Activated naive CD4-positive, alpha-beta T cell treated with anti-CD3 and anti-CD28 coated beads for 36 hours (primary cell): ENCODE results near the gene KCND3. TPM values are rescaled to one million over a fixed set of nuclear protein-coding genes. Genes with fewer than 3 reads are reported as not detected.

Source experiments
- CTCF ChIA-PET: fragments of 350-600 bp; sonication (Branson Sonifier 250); formaldehyde crosslinking; loops from one replicate; lab custom pipeline; 2021; ENCODE audit warnings: antibody characterized with exemption; lab: Charles Lee
- DNase-seq: peaks from one replicate; pipeline ENCODE4 v3.0.0-alpha.2; 2020
- H3K27ac Mint-ChIP-seq: one replicate; pipeline ENCODE4 v1.8.0; 2021; ENCODE audit warnings: mild to moderate bottlenecking, mixed read lengths
- H3K27me3 Mint-ChIP-seq: one replicate; pipeline ENCODE4 v1.8.0; 2021; ENCODE audit warnings: low read depth, mixed read lengths
- H3K36me3 Mint-ChIP-seq: one replicate; pipeline ENCODE4 v1.8.0; 2021; ENCODE audit warnings: low read depth, mixed read lengths
- H3K4me1 Mint-ChIP-seq: one replicate; pipeline ENCODE4 v1.8.0; 2021; ENCODE audit warnings: low read depth, mixed read lengths
- H3K4me3 Mint-ChIP-seq: one replicate; pipeline ENCODE4 v1.8.0; 2021; ENCODE audit warnings: mild to moderate bottlenecking, moderate library complexity, mixed read lengths
- H3K9me3 Mint-ChIP-seq: one replicate; pipeline ENCODE4 v1.8.0; 2021; ENCODE audit warnings: mixed read lengths
- intact Hi-C: fragments of 100-400 bp; cut with micrococcal nuclease; formaldehyde crosslinking; loops from one replicate; pipeline ENCODE4 v1.15.1; 2023
- total RNA-seq, 2 experiments: library from RNA; stranded (reverse); gene quantifications; one replicate each; pipeline ENCODE4 v1.2.3, GENCODE V29; 2021

Gene KCND3
- total RNA-seq, 2 experiments from 2014 or later: not detected

- H3K36me3 Mint-ChIP-seq: no peaks in the 10 kb centered on the region
- no peak overlapping the region for H3K27ac Mint-ChIP-seq
- H3K27me3 Mint-ChIP-seq: peaks cover 19% of the 10 kb centered on the region
- H3K9me3 Mint-ChIP-seq: no peaks in the 10 kb centered on the region
- H3K4me3 Mint-ChIP-seq: no peak overlapping the region
- CTCF ChIA-PET: no interaction called here
- DNase-seq: no peak
- H3K4me1 Mint-ChIP-seq: no peaks in the 10 kb centered on the region
- intact Hi-C loops: no loop called here
Measured at GRCh38 chr1:111965781-111966443, 23.6 kb downstream of the KCND3 start.

DNA sequence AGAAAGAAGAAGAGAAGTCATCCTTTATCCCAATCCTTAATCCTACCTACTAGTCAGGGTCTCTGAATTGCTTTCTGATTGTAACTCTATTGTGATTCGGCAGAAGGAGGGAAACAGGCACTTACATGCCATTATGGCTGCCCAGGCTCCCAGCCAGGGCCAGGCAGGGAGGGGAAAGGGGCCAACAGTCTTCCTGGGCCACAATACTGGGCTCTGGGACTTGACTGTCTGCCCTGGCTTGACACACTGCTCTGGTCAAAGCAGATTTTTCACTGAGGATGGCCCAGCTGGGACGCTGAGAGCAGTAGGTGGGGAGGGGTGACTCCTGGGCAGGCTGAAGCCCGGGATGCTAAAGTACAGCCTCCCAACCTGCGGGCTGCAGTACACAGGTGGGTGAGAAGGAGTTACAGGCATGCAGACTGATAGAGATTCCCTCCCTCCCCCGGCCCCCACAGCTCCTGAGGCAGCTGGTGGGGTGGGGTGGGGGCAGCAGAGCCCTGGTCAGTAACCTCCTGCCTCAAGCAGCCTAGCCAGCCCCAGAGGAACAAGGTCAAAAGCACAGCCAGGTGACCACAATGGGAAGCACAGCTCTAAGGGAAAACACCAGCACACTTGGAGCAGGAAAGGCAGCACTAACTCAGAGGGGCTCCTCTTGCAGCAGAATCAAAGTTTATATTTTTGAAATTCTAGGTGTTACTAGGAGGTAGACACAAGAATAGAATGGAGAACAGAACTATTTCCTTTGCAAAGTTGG lies 25.3 kb downstream of the KCND3 start:
- intact Hi-C loops: no loop called here
- H3K27me3 Mint-ChIP-seq: peaks cover 24% of the 10 kb centered on the region
- no peaks in the 10 kb centered on the region for H3K4me1 Mint-ChIP-seq
- H3K4me3 Mint-ChIP-seq: no peak overlapping the region
- DNase-seq: no peak
- no peaks in the 10 kb centered on the region for H3K9me3 Mint-ChIP-seq
- no peaks in the 10 kb centered on the region for H3K36me3 Mint-ChIP-seq
- CTCF ChIA-PET: no interaction called here
- no peak overlapping the region for H3K27ac Mint-ChIP-seq

DNA sequence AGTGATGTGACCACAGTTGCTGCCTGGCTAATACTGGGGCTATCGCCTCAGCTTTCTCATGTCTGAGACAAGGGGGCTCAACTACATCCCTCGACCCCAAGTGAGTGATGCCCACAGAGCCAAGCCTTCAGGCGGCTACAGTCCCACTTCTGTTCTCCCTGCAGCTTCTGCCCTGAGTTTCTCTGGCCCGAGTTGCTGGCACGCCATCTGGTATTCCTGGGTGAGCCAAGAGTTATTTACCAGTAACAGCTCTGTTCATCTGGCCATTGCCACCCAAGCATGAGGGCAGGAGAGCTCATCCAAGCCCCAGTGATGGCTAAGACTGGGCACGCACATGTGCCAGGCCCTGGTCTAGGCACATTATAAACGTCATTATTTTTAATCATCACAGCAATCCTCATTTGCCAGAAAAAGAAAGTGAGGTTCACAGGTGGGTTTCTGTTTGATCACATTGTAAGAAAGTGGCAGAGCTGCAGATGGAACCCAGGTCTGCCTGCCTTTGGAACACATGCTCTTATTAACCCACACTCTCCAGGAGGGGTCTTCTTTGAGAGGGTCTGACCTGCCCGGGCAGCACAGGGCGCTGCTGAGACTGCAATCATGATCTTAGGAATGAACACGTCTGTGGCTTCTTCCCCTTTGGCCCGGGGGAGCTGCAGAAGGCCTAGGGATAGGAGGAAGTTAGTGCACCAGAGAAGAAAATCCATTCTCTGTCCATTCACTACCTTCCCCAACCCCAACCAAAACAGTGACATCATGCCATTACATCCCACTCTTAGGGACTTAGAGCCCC lies 27.5 kb downstream of the KCND3 start:
- H3K4me3 Mint-ChIP-seq: no peak overlapping the region
- H3K9me3 Mint-ChIP-seq: no peaks in the 10 kb centered on the region
- no peaks in the 10 kb centered on the region for H3K36me3 Mint-ChIP-seq
- DNase-seq: no peak
- intact Hi-C loops: no loop called here
- no peak overlapping the region for H3K27ac Mint-ChIP-seq
- H3K4me1 Mint-ChIP-seq: no peaks in the 10 kb centered on the region
- CTCF ChIA-PET: no interaction called here
- H3K27me3 Mint-ChIP-seq: peaks cover 26% of the 10 kb centered on the region

DNA sequence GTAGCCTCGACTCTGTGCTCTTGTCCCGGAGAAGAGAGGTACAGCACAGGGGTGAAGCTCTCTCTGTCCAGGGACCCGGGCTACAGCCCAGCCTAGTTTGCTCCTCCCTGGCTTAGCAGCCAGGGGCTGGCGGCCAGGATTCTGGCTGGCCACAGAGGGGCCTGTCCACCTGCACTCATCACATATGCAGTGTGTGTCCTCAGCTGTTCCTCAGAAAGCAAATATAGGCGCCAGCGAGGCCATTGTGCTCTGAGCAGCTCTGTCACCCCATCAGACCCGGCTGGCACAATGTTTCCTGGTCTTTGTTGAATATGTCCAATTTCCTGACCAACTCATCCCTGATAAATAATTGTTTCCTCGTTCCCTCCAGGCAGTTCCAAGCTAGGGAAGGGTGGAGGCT lies 28.5 kb downstream of the KCND3 start:
- CTCF ChIA-PET: no interaction called here
- Mint-ChIP-seq H3K9me3 (no peaks in the 10 kb centered on the region), H3K4me1 (no peaks in the 10 kb centered on the region), H3K36me3 (no peaks in the 10 kb centered on the region), H3K27ac (no peak overlapping the region), H3K4me3 (no peak overlapping the region), H3K27me3 (peaks cover 25% of the 10 kb centered on the region)
- no peak for DNase-seq
- intact Hi-C loops: no loop called here

DNA sequence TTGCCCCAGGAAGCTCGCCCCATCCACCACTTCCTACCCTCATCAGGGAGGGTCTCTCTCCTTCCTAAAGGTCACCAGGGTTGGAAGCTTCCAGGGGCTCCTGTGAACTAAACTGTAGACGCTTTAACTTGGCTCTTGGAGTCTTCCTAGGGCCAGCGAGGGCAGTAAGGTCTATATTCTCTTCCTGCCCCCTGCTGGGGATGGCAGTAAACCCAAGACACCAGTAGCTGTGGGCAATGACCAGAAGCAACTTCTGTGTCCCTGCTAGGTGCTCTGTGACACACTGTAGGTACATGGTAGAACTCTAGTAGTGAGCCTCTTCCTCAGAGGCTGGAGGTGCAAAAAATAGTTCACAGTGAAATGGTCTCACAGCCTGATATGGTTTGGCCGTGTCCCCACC lies 30.0 kb downstream of the KCND3 start:
- peaks cover 20% of the 10 kb centered on the region for H3K27me3 Mint-ChIP-seq
- H3K4me1 Mint-ChIP-seq: no peaks in the 10 kb centered on the region
- no peak overlapping the region for H3K27ac Mint-ChIP-seq
- no peak for DNase-seq
- CTCF ChIA-PET: no interaction called here
- no peaks in the 10 kb centered on the region for H3K9me3 Mint-ChIP-seq
- intact Hi-C loops: no loop called here
- no peaks in the 10 kb centered on the region for H3K36me3 Mint-ChIP-seq
- H3K4me3 Mint-ChIP-seq: no peak overlapping the region

DNA sequence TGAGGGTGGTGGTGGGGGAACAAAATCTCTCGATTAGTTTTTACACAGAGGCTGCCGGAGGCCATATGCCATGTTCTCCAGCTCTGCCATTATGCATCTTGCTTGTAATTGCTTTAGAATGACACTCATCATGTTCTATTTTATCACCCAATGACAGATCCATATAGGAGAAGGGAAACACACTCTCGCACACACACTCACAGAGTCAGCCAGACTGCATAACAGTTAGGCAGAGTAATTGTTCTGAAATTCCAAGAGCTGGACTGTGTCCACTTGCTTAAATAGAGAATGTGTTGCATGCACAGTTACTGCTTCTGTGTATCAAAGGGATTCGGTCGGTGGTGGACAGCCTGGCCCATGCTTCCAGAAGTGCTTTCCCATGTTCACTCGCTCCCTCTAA lies 30.6 kb downstream of the KCND3 start:
- CTCF ChIA-PET: no interaction called here

DNA sequence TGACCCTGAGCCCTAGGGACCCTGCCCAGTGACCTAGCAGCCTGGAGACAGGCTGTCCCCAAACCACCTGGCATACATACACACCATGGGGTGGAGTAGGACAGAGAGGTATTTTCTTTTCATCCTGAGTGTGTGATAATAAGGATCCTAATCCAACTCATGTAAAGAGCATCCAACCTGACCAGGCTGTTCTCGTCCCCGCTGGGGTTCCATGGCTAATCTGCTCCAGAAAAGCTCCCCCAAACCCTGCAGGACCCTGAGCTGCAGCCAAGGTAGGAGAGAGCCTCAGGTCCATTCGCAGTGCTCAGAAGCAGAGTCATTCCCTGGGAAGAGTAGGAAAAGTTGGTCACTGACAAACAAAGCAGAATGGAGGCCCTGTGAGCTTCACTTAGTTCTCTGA lies 31.4 kb downstream of the KCND3 start:
- no peaks in the 10 kb centered on the region for H3K4me1 Mint-ChIP-seq
- CTCF ChIA-PET: no interaction called here
- no peak for DNase-seq
- no peaks in the 10 kb centered on the region for H3K9me3 Mint-ChIP-seq
- H3K27me3 Mint-ChIP-seq: peaks cover 20% of the 10 kb centered on the region
- no peaks in the 10 kb centered on the region for H3K36me3 Mint-ChIP-seq
- H3K4me3 Mint-ChIP-seq: no peak overlapping the region
- intact Hi-C loops: no loop called here
- H3K27ac Mint-ChIP-seq: no peak overlapping the region

More for the DNA sequence above, 30.6 kb downstream of the KCND3 start:
- DNase-seq: no peak
- intact Hi-C loops: no loop called here
- Mint-ChIP-seq H3K27ac (no peak overlapping the region), H3K4me3 (no peak overlapping the region), H3K4me1 (no peaks in the 10 kb centered on the region), H3K9me3 (no peaks in the 10 kb centered on the region), H3K27me3 (peaks cover 20% of the 10 kb centered on the region), H3K36me3 (no peaks in the 10 kb centered on the region)

GRCh38 chr1:111956155-111956771 lies 33.2 kb downstream of the KCND3 start:
- CTCF ChIA-PET: no interaction called here
- Mint-ChIP-seq H3K9me3 (no peaks in the 10 kb centered on the region), H3K27me3 (peaks cover 21% of the 10 kb centered on the region), H3K27ac (no peak overlapping the region), H3K36me3 (no peaks in the 10 kb centered on the region), H3K4me3 (no peak overlapping the region), H3K4me1 (no peaks in the 10 kb centered on the region)
- DNase-seq: no peak
- intact Hi-C loops: no loop called here

DNA sequence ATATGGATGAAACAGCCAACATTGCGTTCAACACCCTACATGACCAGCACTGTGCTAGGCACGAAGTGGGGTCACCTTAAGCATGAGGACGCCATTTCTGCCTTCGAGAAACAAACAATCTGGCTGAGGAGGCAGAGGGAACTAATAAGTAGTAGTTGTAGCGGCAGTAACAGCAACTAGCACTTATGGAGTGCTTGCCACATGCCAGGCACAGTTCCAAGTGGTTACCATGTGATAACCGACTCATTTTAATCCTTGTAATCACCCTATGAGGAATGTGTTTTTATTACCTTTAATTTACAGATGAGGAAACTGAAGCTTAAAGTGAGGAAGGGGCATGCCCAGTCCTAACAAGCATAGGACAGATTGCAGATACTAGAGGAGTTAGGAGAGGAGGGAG lies 33.7 kb downstream of the KCND3 start:
- Mint-ChIP-seq H3K4me1 (no peaks in the 10 kb centered on the region), H3K27ac (no peak overlapping the region), H3K4me3 (no peak overlapping the region), H3K36me3 (no peaks in the 10 kb centered on the region), H3K27me3 (peaks cover 21% of the 10 kb centered on the region), H3K9me3 (no peaks in the 10 kb centered on the region)
- intact Hi-C loops: no loop called here
- no peak for DNase-seq
- CTCF ChIA-PET: no interaction called here

DNA sequence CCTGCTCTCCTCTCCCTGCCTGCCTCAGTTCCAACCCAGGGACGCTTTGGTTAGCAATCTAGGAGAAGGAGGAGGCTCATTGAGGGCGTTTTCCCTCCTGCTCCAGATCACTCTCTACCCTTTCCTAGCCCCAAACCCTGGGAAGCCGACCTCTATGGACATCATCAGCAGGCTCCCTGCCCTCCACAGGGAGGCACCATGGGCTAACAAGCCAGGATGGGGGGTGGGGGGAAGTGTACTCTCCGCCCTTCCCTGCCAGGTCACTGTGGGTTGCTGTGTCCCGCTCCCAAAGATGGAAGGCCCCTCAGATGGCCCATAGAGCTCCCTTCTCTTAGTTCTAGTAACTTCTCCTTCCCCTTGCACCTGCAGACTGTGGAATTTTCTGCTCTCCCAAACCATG lies 35.7 kb downstream of the KCND3 start:
- intact Hi-C loops: no loop called here
- Mint-ChIP-seq H3K9me3 (no peaks in the 10 kb centered on the region), H3K4me1 (no peaks in the 10 kb centered on the region), H3K36me3 (no peaks in the 10 kb centered on the region), H3K4me3 (no peak overlapping the region), H3K27me3 (peaks cover 6% of the 10 kb centered on the region), H3K27ac (no peak overlapping the region)
- CTCF ChIA-PET: no interaction called here
- DNase-seq: no peak

GRCh38 chr1:111952125-111952657 lies 37.3 kb downstream of the KCND3 start:
- Mint-ChIP-seq H3K27ac (no peak overlapping the region), H3K4me1 (no peaks in the 10 kb centered on the region), H3K4me3 (no peak overlapping the region), H3K27me3 (peaks cover 6% of the 10 kb centered on the region), H3K9me3 (no peaks in the 10 kb centered on the region), H3K36me3 (no peaks in the 10 kb centered on the region)
- intact Hi-C loops: no loop called here
- CTCF ChIA-PET: no interaction called here
- DNase-seq: peak; percentile 32
